ENCODE data around the gene CORIN.

DNA sequence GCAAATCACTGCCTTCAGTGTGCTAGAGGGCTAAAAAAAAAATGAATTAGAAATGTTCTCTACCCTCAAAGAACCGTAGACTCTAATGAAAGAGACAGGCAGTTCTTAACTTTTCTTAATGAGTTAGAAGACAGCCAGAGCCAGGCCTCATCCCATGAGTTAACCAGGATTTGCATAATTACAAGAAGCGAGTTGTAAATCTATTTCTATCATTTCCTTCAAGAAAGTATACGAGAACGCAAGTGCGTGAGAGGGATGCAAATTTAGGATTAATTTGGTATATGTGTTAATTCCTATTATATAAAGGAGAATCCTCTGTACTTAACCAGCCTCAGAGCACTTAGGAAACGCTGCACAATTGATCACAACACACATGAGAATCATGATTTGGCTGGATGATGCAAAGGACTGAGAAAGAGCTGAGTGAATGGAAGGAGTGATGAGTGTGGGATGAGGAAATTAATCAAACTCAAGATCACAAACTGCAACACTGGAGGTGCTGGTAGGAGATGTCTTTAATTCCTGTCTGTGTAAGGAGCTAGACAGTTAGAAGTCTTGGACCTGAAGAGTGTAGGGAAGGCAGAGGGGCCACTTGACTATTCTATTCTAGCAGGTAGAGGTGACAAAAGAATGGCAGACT, 195.6 kb downstream of the CORIN start:
- TF ChIP-seq, protein P1, sequence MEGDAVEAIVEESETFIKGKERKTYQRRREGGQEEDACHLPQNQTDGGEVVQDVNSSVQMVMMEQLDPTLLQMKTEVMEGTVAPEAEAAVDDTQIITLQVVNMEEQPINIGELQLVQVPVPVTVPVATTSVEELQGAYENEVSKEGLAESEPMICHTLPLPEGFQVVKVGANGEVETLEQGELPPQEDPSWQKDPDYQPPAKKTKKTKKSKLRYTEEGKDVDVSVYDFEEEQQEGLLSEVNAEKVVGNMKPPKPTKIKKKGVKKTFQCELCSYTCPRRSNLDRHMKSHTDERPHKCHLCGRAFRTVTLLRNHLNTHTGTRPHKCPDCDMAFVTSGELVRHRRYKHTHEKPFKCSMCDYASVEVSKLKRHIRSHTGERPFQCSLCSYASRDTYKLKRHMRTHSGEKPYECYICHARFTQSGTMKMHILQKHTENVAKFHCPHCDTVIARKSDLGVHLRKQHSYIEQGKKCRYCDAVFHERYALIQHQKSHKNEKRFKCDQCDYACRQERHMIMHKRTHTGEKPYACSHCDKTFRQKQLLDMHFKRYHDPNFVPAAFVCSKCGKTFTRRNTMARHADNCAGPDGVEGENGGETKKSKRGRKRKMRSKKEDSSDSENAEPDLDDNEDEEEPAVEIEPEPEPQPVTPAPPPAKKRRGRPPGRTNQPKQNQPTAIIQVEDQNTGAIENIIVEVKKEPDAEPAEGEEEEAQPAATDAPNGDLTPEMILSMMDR (conservative IDR thresholded peaks at IDR 0.05; ENCODE audit: low read depth, low read length): no peak
- no peak for TF ChIP-seq EZH2 (IDR thresholded peaks at IDR 0.05; ENCODE audit: borderline replicate concordance, low read depth, low read length, poor library complexity, severe bottlenecking)

All from A673 (cell line).